HEK293 (cell line): ENCODE results near the gene PPCDC.

Source experiments
- CTCF ChIA-PET: fragments of 350-600 bp; formaldehyde crosslinking; extraction: SDS; loops from one replicate; lab custom pipeline; 2021; ENCODE audit warnings: antibody characterized with exemption; lab: Yijun Ruan, JAX
- POLR2A ChIA-PET: fragments of 300-600 bp; formaldehyde crosslinking; extraction: SDS; loops from one replicate; lab custom pipeline; 2020; ENCODE audit warnings: antibody characterized with exemption, inconsistent platforms; lab: Yijun Ruan, JAX
- H3K27ac ChIP-seq: fragments of 200-500 bp; sonication (Bioruptor generic); 2 replicates; pipeline ENCODE4 v1.5.1; 2014; ENCODE audit warnings: low read depth, low read length, control low read depth, inconsistent platforms; ENCODE audit errors: extremely low read depth
- H3K36me3 ChIP-seq, 2 experiments: fragments of 200-500 bp in 1 of 2; sonication (Bioruptor generic) in 1 of 2; 1 replicate in 1 of 2; 2 replicates in 1 of 2; pipeline ENCODE4 v1.5.1; 2014 to 2017; ENCODE audit warnings: inconsistent platforms in 2 of 2, low read length in 2 of 2; ENCODE audit not compliant: control insufficient read depth in 2 of 2, insufficient read depth in 1 of 2
- H3K4me1 ChIP-seq: fragments of 200-500 bp; sonication (Bioruptor generic); 2 replicates; pipeline ENCODE4 v1.5.1; 2014; ENCODE audit warnings: mild to moderate bottlenecking, low read length, inconsistent platforms; ENCODE audit not compliant: control insufficient read depth, insufficient read depth
- H3K4me3 ChIP-seq: 2 replicates; pipeline ENCODE4 v1.5.1; 2011; ENCODE audit warnings: low read depth, mild to moderate bottlenecking, control low read depth, low read length, moderate library complexity
- H3K9me3 ChIP-seq: fragments of 200-500 bp; sonication (Bioruptor generic); 2 replicates; pipeline ENCODE4 v1.5.1; 2014; ENCODE audit warnings: low read depth, low read length, inconsistent platforms; ENCODE audit not compliant: control insufficient read depth, insufficient read depth
- HOXC10 ChIP-seq: sonication (generic); formaldehyde crosslinking; IDR thresholded peaks from 2 replicates; pipeline ENCODE4 v1.8.1; 2023; ENCODE audit warnings: mild to moderate bottlenecking, missing genetic modification reagents
- KLF7 ChIP-seq: fragments of 450-650 bp; formaldehyde crosslinking; IDR thresholded peaks from 2 replicates; pipeline ENCODE4 v1.5.1; 2016; ENCODE audit warnings: missing biosample characterization, missing genetic modification characterization, borderline replicate concordance
- OSR2 ChIP-seq: fragments of 450-650 bp; formaldehyde crosslinking; IDR thresholded peaks from 2 replicates; pipeline ENCODE4 v1.5.1; 2016; ENCODE audit warnings: missing biosample characterization, missing genetic modification characterization
- WT1 ChIP-seq: fragments of 450-650 bp; formaldehyde crosslinking; IDR thresholded peaks from 2 replicates; pipeline ENCODE4 v1.5.1; 2016; ENCODE audit warnings: missing biosample characterization, missing genetic modification characterization
- ZBTB1 ChIP-seq: fragments of 450-650 bp; formaldehyde crosslinking; IDR thresholded peaks from 2 replicates; pipeline ENCODE4 v1.5.1; 2016; ENCODE audit warnings: missing biosample characterization, missing genetic modification characterization
- ZNF19 ChIP-seq: fragments of 450-650 bp; formaldehyde crosslinking; IDR thresholded peaks from 2 replicates; pipeline ENCODE4; 2016; ENCODE audit warnings: missing biosample characterization, missing genetic modification characterization, low read depth
- ZNF223 ChIP-seq: fragments of 450-650 bp; formaldehyde crosslinking; IDR thresholded peaks from 2 replicates; pipeline ENCODE4 v1.5.1; 2016; ENCODE audit warnings: missing biosample characterization, missing genetic modification characterization
- ZNF266 ChIP-seq: fragments of 450-650 bp; formaldehyde crosslinking; IDR thresholded peaks from 2 replicates; pipeline ENCODE4 v1.5.1; 2016; ENCODE audit warnings: missing biosample characterization, missing genetic modification characterization, low read depth
- ZNF274 ChIP-seq, 2 experiments: fragments of 200-500 bp in 1 of 2; fragments of 450-650 bp in 1 of 2; sonication (Bioruptor generic) in 1 of 2; formaldehyde crosslinking in 1 of 2; IDR thresholded peaks; 2 replicates each; pipeline versions ENCODE4 v1.5.1 to v1.6.1; 2014 to 2016; ENCODE audit warnings: borderline replicate concordance in 1 of 2, inconsistent platforms in 1 of 2, low read length in 1 of 2, missing biosample characterization in 1 of 2, missing genetic modification characterization in 1 of 2
- ZNF48 ChIP-seq: fragments of 450-650 bp; formaldehyde crosslinking; IDR thresholded peaks from 2 replicates; pipeline ENCODE4 v1.5.1; 2016; ENCODE audit warnings: missing biosample characterization, missing genetic modification characterization
- ZNF549 ChIP-seq: fragments of 450-650 bp; IDR thresholded peaks from 2 replicates; pipeline ENCODE4 v1.5.1; 2018; ENCODE audit warnings: missing biosample characterization, missing genetic modification characterization, mild to moderate bottlenecking, inconsistent platforms, moderate library complexity
- ZNF558 ChIP-seq: fragments of 450-650 bp; formaldehyde crosslinking; IDR thresholded peaks from 2 replicates; pipeline ENCODE4 v1.5.1; 2016; ENCODE audit warnings: missing biosample characterization, missing genetic modification characterization
- ZNF585B ChIP-seq: fragments of 450-650 bp; formaldehyde crosslinking; IDR thresholded peaks from 2 replicates; pipeline ENCODE4 v1.5.1; 2016; ENCODE audit warnings: missing biosample characterization, missing genetic modification characterization
- ZNF747 ChIP-seq: fragments of 450-650 bp; formaldehyde crosslinking; IDR thresholded peaks from 2 replicates; pipeline ENCODE4 v1.5.1; 2016; ENCODE audit warnings: missing biosample characterization, missing genetic modification characterization
- ZNF791 ChIP-seq: fragments of 450-650 bp; formaldehyde crosslinking; IDR thresholded peaks from 2 replicates; pipeline ENCODE4 v1.5.1; 2016; ENCODE audit warnings: missing biosample characterization, missing genetic modification characterization
- TF ChIP-seq, protein P1 (sequence below): sonication (generic); formaldehyde crosslinking; IDR thresholded peaks from 2 replicates; pipeline ENCODE4 v1.8.1; 2022; ENCODE audit warnings: mild to moderate bottlenecking, moderate library complexity, missing genetic modification reagents
- TF ChIP-seq, protein P2 (sequence below): fragments of 450-650 bp; formaldehyde crosslinking; IDR thresholded peaks from 2 replicates; pipeline ENCODE4 v1.5.1; 2016; ENCODE audit warnings: missing biosample characterization, missing genetic modification characterization
- TF ChIP-seq, protein P3 (sequence below): fragments of 450-650 bp; formaldehyde crosslinking; IDR thresholded peaks from 2 replicates; pipeline ENCODE4 v1.5.1; 2016; ENCODE audit warnings: missing biosample characterization, missing genetic modification characterization
- TF ChIP-seq, protein P4 (sequence below): fragments of 450-650 bp; formaldehyde crosslinking; IDR thresholded peaks from 2 replicates; pipeline ENCODE4 v1.5.1; 2016; ENCODE audit warnings: missing biosample characterization, missing genetic modification characterization

PPCDC gene

DNA sequence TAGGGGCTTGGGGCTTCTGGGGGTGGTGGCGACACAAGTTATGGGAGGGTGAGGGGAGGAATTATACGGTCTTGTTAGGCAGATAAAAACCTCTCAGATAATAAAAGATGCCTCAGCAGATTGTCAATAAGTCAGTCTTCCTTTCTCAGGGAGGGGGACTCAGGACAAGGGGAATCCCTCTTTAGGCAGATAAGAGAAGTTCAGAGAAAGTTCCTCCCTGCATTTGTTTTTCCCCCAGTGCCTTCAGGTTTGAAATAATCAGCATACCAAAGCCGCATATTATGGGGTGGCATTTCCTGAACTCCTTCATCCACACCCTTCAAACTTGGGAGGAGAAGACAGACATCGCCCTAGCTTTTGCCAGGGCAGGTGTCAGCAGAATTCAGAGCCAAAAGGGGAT, 8.5 kb downstream of the PPCDC start:
- CTCF ChIA-PET = interaction anchor here (0.5 to 8.7 kb wide), 6 partner anchors 11 to 276 kb away, joined by 3 to 114 read pairs (median 22); no protein-coding TSS in a partner anchor
- H3K4me1 ChIP-seq = peaks cover 2% of the 10 kb centered on the region; the same call in 1 of the 2 replicates
- no peak overlapping the region for H3K27ac ChIP-seq
- no peak overlapping the region for H3K4me3 ChIP-seq
- POLR2A ChIA-PET = interaction anchor here (1.2 to 4.1 kb wide), 2 partner anchors 9 to 170 kb away, joined by 3 to 20 read pairs; partner anchors contain the start of genes C15orf39 and PPCDC
- TF ChIP-seq WT1 (0 out of 2 replicates have a peak, but pooled peaks have one; percentile 30), OSR2 (no peak)
- TF ChIP-seq, all 188 proteins: peak for 1
- Histone ChIP-seq H3K9me3 (no peaks in the 10 kb centered on the region), H3K36me3 (peaks cover 0 to 27% of the 10 kb centered on the region in 2 experiments; a peak in 1 of 3 replicates)

DNA sequence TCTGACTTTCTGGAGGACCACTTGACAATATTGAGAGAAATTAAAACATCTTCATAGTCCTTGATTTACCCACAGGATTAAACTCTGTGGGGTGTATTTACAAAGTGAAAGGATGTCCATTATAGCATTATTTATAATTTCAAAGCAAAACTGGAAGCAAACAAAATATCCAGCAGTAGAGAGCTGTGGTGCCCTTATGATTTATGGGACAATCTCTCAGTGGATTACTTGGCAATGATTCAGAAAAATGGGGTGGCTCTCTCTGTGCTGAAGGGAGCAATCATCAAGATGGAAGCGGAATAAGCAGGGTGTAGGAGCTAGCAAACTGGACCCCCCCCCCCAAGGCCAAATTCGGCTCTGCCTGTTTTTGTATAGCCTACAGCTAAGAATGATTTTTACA, 9.0 kb downstream of the PPCDC start:
- no peaks in the 10 kb centered on the region for H3K9me3 ChIP-seq
- H3K36me3 ChIP-seq = peaks cover 0 to 26% of the 10 kb centered on the region in 2 experiments; a peak in 2 of 3 replicates
- POLR2A ChIA-PET = interaction anchor here (0.8 to 4.1 kb wide), 2 partner anchors 169 to 172 kb away, joined by 3 to 20 read pairs; partner anchors contain the start of gene C15orf39
- TF ChIP-seq ZNF791 (tag by site-specific recombination) = no peak
- TF ChIP-seq, all 188 proteins: peak for 0
- Histone ChIP-seq H3K4me1 (peaks cover 2% of the 10 kb centered on the region; the same call in 1 of the 2 replicates), H3K4me3 (no peak overlapping the region), H3K27ac (no peak overlapping the region)
- CTCF ChIA-PET = interaction anchor here (0.6 to 8.7 kb wide), 7 partner anchors 9 to 276 kb away, joined by 3 to 114 read pairs (median 8); partner anchors contain the start of genes C15orf39 and PPCDC

DNA sequence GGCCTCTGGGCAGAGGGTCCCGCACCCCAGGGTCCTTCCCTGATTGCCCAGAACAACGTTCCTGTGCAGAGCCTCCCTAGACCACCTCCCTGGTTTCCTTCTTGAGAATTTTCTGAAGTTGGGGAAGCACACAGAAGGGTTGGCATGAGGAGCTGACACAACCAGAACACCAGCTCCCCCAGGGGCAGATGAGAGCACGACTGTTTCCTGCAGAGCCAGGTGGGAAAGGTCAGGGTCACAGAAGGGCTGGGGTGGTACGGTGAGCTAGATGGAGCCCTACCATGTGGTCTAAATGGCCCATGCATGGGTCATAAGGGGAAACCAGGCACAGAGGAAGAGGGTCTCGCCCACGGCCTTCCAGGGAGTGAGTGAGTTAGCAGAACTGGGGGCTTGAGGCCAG, 10.4 kb downstream of the PPCDC start:
- H3K9me3 ChIP-seq = no peaks in the 10 kb centered on the region
- H3K4me1 ChIP-seq = peaks cover 7% of the 10 kb centered on the region; the same call in 1 of the 2 replicates
- CTCF ChIA-PET = interaction anchor here (0.6 to 1.6 kb wide), 3 partner anchors 9 to 265 kb away, joined by 3 to 13 read pairs (median 3); no protein-coding TSS in a partner anchor
- H3K27ac ChIP-seq = no peak overlapping the region
- TF ChIP-seq, protein P1, sequence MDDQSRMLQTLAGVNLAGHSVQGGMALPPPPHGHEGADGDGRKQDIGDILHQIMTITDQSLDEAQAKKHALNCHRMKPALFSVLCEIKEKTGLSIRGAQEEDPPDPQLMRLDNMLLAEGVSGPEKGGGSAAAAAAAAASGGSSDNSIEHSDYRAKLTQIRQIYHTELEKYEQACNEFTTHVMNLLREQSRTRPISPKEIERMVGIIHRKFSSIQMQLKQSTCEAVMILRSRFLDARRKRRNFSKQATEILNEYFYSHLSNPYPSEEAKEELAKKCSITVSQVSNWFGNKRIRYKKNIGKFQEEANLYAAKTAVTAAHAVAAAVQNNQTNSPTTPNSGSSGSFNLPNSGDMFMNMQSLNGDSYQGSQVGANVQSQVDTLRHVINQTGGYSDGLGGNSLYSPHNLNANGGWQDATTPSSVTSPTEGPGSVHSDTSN (CRISPR knock-in tag) = no peak
- TF ChIP-seq, protein P2, sequence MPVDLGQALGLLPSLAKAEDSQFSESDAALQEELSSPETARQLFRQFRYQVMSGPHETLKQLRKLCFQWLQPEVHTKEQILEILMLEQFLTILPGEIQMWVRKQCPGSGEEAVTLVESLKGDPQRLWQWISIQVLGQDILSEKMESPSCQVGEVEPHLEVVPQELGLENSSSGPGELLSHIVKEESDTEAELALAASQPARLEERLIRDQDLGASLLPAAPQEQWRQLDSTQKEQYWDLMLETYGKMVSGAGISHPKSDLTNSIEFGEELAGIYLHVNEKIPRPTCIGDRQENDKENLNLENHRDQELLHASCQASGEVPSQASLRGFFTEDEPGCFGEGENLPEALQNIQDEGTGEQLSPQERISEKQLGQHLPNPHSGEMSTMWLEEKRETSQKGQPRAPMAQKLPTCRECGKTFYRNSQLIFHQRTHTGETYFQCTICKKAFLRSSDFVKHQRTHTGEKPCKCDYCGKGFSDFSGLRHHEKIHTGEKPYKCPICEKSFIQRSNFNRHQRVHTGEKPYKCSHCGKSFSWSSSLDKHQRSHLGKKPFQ = no peak
- no peak for TF ChIP-seq ZBTB1
- TF ChIP-seq ZNF19 (tag by site-specific recombination) = no peak
- TF ChIP-seq KLF7 (tag by site-specific recombination) = no peak
- no peak for TF ChIP-seq ZNF558 (tag by site-specific recombination)
- TF ChIP-seq ZNF48 (tag by site-specific recombination) = no peak
- TF ChIP-seq, protein P3, sequence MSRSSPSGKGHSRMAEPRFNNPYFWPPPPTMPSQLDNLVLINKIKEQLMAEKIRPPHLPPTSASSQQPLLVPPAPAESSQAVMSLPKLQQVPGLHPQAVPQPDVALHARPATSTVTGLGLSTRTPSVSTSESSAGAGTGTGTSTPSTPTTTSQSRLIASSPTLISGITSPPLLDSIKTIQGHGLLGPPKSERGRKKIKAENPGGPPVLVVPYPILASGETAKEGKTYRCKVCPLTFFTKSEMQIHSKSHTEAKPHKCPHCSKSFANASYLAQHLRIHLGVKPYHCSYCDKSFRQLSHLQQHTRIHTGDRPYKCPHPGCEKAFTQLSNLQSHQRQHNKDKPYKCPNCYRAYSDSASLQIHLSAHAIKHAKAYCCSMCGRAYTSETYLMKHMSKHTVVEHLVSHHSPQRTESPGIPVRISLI (tag by site-specific recombination) = no peak
- TF ChIP-seq ZNF747 = no peak
- H3K36me3 ChIP-seq = peaks cover 0 to 19% of the 10 kb centered on the region in 2 experiments; a peak in 2 of 3 replicates
- POLR2A ChIA-PET = interaction anchor here (0.9 to 1.6 kb wide), 5 partner anchors 9 to 173 kb away, joined by 3 to 6 read pairs (median 3); partner anchors contain the start of gene C15orf39
- H3K4me3 ChIP-seq = no peak overlapping the region

DNA sequence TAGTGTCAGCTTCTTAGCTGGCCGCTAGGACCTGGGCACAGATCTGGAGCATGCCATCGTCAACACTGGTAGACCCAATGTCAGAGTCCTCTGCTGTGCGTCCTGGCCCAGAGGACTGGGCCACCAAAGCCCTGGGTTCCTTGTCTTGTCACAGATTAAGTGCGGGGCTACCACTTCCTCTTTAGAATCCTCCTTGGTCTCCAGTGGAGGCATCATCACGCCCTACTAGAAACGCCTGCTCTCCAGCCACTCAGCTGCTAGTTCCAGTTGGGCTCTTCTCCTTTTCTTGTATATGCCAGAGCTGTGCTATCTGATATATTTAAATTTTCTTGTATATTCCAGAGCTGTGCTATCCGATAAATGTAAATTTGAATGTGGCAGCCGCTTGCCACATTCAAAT, 11.2 kb downstream of the PPCDC start:
- POLR2A ChIA-PET = interaction anchor here (0.9 to 1.6 kb wide), 5 partner anchors 8 to 172 kb away, joined by 3 to 6 read pairs (median 3); partner anchors contain the start of gene C15orf39
- H3K4me1 ChIP-seq = peaks cover 8% of the 10 kb centered on the region; the same call in 1 of the 2 replicates
- CTCF ChIA-PET = interaction anchor here (0.7 to 1.6 kb wide), 3 partner anchors 9 to 169 kb away, joined by 3 to 13 read pairs (median 3); no protein-coding TSS in a partner anchor
- no peaks in the 10 kb centered on the region for H3K9me3 ChIP-seq
- H3K27ac ChIP-seq = no peak overlapping the region
- peaks cover 0 to 19% of the 10 kb centered on the region in 2 experiments; a peak in 2 of 3 replicates for H3K36me3 ChIP-seq
- no peak overlapping the region for H3K4me3 ChIP-seq
- TF ChIP-seq ZNF223 = no peak
- TF ChIP-seq ZNF585B = no peak
- TF ChIP-seq ZNF549 (tag by site-specific recombination) = no peak
- no peak for TF ChIP-seq ZNF266 (tag by site-specific recombination)
- TF ChIP-seq, protein P4, sequence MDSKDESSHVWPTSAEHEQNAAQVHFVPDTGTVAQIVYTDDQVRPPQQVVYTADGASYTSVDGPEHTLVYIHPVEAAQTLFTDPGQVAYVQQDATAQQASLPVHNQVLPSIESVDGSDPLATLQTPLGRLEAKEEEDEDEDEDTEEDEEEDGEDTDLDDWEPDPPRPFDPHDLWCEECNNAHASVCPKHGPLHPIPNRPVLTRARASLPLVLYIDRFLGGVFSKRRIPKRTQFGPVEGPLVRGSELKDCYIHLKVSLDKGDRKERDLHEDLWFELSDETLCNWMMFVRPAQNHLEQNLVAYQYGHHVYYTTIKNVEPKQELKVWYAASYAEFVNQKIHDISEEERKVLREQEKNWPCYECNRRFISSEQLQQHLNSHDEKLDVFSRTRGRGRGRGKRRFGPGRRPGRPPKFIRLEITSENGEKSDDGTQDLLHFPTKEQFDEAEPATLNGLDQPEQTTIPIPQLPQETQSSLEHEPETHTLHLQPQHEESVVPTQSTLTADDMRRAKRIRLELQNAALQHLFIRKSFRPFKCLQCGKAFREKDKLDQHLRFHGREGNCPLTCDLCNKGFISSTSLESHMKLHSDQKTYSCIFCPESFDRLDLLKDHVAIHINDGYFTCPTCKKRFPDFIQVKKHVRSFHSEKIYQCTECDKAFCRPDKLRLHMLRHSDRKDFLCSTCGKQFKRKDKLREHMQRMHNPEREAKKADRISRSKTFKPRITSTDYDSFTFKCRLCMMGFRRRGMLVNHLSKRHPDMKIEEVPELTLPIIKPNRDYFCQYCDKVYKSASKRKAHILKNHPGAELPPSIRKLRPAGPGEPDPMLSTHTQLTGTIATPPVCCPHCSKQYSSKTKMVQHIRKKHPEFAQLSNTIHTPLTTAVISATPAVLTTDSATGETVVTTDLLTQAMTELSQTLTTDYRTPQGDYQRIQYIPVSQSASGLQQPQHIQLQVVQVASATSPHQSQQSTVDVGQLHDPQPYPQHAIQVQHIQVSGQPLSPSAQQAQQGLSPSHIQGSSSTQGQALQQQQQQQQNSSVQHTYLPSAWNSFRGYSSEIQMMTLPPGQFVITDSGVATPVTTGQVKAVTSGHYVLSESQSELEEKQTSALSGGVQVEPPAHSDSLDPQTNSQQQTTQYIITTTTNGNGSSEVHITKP (tag by site-specific recombination) = no peak
- TF ChIP-seq ZNF274 (IDR thresholded peaks at IDR 0.05; ENCODE audit: low read length) = no peak
- no peak for TF ChIP-seq ZNF274 (tag by site-specific recombination; IDR thresholded peaks at IDR 0.05; ENCODE audit: borderline replicate concordance)
- no peak for TF ChIP-seq HOXC10 (CRISPR knock-in tag)
